ENCODE results near the gene SNX21.

- TF ChIP-seq CTCF (IDR thresholded peaks at IDR 0.05): no peak
- TF ChIP-seq POLR2A (IDR thresholded peaks at IDR 0.05): no peak
Observed at GRCh38 chr20:45834797-45835161, 1.2 kb downstream of the SNX21 start.
